ENCODE measurements around the gene PPP1R1B. TPM values are rescaled to one million over a fixed set of nuclear protein-coding genes. Genes with fewer than 3 reads are reported as not detected.

The PPP1R1B gene
- total RNA-seq, 1 donor from 2014 or later = not detected

DNA sequence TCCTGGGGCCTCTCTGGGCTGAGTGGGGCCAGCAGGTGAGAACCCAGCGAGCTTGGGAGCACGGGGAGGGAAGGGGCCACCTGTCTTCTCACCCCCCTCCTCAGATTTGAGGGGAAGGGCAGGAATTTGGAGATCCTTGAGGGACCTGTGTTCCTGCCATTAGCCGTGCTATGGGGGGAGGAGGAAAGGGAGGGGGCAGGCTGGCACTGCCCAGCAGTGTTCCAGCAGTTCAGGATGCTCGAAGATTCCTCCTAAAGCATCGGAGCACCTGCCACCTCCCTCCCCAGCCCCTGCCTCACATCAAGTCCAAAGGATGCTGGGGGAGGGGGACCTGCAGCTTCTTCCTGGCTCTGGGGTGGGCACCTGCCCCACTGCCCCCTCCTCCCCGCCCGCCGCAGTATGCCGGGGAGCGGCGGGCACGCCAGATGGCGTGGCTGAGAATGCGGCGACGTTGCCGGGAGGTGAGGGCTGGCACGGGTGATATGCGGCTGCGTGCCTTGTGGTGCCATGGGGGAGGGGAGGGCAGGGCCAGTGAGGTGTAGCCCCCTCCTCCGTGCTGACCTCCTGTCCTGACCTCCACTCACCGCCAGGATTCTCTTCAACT lies 14.4 kb upstream of the PPP1R1B start:
- H3K27me3 ChIP-seq (ENCODE audit: control insufficient read depth, insufficient read depth, low read length) = peaks cover 69% of the 10 kb centered on the region
- no peak for DNase-seq (ENCODE audit: low read depth)

DNA sequence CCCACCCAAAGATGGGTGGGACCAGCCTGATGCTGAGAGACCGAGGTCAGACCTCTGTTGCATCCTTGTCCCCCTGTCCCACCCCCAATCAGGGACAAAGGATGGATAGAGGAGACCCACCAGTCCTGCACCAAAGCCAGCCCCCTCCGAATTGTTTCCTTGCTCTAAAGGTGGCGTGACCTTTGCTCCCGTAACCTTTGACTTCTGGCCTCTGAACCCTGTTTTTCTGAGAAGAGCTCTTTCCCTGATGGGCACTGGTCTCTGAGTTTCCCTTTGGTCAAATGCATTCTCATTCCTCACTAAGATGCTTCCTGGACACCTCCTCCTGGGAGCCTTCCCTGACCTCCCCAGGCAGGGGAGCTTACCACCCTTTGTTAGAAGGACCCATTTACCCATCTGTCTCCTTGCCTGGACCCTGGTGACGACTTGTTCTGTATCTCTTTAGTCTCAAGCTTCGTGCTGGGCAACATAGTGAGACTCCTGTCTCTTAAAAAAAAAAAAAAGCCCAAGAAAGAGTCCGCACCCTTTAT lies 13.8 kb upstream of the PPP1R1B start:
- TF ChIP-seq, protein P1, sequence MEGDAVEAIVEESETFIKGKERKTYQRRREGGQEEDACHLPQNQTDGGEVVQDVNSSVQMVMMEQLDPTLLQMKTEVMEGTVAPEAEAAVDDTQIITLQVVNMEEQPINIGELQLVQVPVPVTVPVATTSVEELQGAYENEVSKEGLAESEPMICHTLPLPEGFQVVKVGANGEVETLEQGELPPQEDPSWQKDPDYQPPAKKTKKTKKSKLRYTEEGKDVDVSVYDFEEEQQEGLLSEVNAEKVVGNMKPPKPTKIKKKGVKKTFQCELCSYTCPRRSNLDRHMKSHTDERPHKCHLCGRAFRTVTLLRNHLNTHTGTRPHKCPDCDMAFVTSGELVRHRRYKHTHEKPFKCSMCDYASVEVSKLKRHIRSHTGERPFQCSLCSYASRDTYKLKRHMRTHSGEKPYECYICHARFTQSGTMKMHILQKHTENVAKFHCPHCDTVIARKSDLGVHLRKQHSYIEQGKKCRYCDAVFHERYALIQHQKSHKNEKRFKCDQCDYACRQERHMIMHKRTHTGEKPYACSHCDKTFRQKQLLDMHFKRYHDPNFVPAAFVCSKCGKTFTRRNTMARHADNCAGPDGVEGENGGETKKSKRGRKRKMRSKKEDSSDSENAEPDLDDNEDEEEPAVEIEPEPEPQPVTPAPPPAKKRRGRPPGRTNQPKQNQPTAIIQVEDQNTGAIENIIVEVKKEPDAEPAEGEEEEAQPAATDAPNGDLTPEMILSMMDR (IDR thresholded peaks at IDR 0.05; ENCODE audit: insufficient read depth, low read length, poor library complexity, severe bottlenecking) = no peak
- Histone ChIP-seq H3K27me3 (ENCODE audit: control insufficient read depth, insufficient read depth, low read length) (peaks cover 65% of the 10 kb centered on the region), H3K4me3 (ENCODE audit: low read depth, low read length) (no peak overlapping the region), H3K36me3 (ENCODE audit: control insufficient read depth, insufficient read depth, low read length) (no peaks in the 10 kb centered on the region)
- DNase-seq (ENCODE audit: low read depth) = no peak

More for the DNA sequence above, 14.4 kb upstream of the PPP1R1B start:
- TF ChIP-seq, protein P1 (IDR thresholded peaks at IDR 0.05; ENCODE audit: insufficient read depth, low read length, poor library complexity, severe bottlenecking) = no peak
- no peak overlapping the region for H3K4me3 ChIP-seq (ENCODE audit: low read depth, low read length)
- no peaks in the 10 kb centered on the region for H3K36me3 ChIP-seq (ENCODE audit: control insufficient read depth, insufficient read depth, low read length)

DNA sequence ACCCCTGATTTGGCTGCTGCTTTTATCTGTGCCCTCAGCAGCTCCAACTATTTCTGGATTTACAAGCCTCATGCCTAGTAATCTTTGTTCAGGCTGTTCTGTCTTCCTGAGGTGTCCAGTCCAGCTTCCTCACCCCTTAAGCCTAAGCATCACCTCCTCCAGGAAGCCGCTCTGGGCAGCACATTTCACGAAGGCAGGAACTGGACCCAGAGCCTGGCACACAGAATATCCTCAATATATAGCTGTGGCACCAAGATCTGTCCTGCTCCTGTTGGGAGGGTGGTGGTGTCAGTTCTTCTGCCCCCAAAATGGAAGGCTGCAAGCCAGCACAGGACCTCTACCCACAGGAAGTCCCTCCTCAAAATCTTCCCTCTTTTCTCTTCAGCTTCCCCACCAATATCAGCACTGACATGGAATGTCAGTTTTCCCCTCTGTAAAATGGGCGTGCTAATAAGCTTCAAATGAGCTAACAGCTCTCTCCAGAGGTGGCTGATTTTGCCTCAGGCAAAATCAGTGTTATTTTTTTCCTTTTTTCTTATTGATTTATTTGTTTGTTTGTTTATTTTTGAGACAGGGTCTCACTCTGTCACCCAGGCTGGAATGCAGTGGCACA lies 12.1 kb upstream of the PPP1R1B start:
- Histone ChIP-seq H3K4me3 (ENCODE audit: low read depth, low read length) (no peak overlapping the region), H3K27me3 (ENCODE audit: control insufficient read depth, insufficient read depth, low read length) (peaks cover 61% of the 10 kb centered on the region)

DNA sequence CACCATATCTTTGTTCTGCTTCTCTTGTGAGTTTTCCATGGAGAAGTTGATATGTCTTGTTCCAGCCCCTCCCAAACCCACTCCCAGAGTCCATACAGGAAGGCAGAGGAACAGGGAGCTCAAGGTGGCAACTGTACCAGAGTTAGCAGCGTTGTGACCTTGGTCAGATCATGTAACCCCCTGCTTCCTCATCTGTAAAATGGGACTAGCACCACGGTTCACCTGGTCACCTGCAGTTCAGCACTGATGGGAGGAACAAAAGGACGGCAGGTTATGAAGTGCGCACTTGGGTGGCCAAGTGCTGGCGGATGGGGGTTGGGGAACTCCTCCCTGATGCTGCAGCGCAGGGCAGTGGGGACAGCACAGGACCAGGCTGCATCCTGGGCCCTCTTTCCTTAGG lies 11.3 kb upstream of the PPP1R1B start:
- H3K4me3 ChIP-seq (ENCODE audit: low read depth, low read length) = no peak overlapping the region
- no peak for DNase-seq (ENCODE audit: low read depth)
- H3K27me3 ChIP-seq (ENCODE audit: control insufficient read depth, insufficient read depth, low read length) = peaks cover 61% of the 10 kb centered on the region
- TF ChIP-seq, protein P1 (IDR thresholded peaks at IDR 0.05; ENCODE audit: insufficient read depth, low read length, poor library complexity, severe bottlenecking) = no peak
- no peaks in the 10 kb centered on the region for H3K36me3 ChIP-seq (ENCODE audit: control insufficient read depth, insufficient read depth, low read length)

More for the DNA sequence above, 12.1 kb upstream of the PPP1R1B start:
- no peak for DNase-seq (ENCODE audit: low read depth)
- no peaks in the 10 kb centered on the region for H3K36me3 ChIP-seq (ENCODE audit: control insufficient read depth, insufficient read depth, low read length)
- TF ChIP-seq, protein P1 (IDR thresholded peaks at IDR 0.05; ENCODE audit: insufficient read depth, low read length, poor library complexity, severe bottlenecking) = no peak

DNA sequence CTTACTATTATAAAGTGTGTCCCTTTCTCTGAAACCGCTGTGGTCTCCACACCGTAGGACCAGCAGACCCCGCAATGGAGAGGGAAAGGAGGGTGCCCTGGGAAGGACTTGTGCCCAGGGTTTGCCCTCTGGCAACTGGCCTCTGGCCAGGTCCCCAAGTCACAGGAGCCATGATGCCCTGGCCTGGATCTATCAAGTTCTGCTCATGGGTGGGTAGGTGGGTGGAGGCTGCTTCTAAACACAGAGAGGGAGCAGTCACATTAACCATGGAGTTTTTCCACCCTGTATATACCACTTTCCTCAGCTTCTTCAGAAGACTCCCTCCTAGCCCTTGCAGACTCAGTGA lies 9.7 kb upstream of the PPP1R1B start:
- no peak for DNase-seq (ENCODE audit: low read depth)
- TF ChIP-seq, protein P1 (IDR thresholded peaks at IDR 0.05; ENCODE audit: insufficient read depth, low read length, poor library complexity, severe bottlenecking) = no peak
- Histone ChIP-seq H3K27me3 (ENCODE audit: control insufficient read depth, insufficient read depth, low read length) (peaks cover 61% of the 10 kb centered on the region), H3K36me3 (ENCODE audit: control insufficient read depth, insufficient read depth, low read length) (no peaks in the 10 kb centered on the region), H3K4me3 (ENCODE audit: low read depth, low read length) (no peak overlapping the region)
